K562 (cell line): ENCODE measurements around the gene FAM174B. TPM values are rescaled to one million over a fixed set of nuclear protein-coding genes. Genes with fewer than 3 reads are reported as not detected.

Experiments used
- ATAC-seq: fragments of 200-7000 bp; cut with Tn5 transposase; 3 replicates; pipeline ENCODE4 v1.9.1; 2020; ENCODE audit warnings: moderate library complexity
- BruUV-seq: library from RNA; stranded (reverse); fragments of 400-500 nt; replicated peaks from 2 replicates; lab custom pipeline; 2021; lab: Mats Ljungman, UMichigan
- CTCF ChIA-PET: fragments of 300-600 bp; formaldehyde crosslinking; extraction: SDS; loops from one replicate; lab custom pipeline; 2021; ENCODE audit warnings: low intra/inter-chr PET ratio; lab: Yijun Ruan, JAX
- POLR2A ChIA-PET: fragments of 300-600, 350-650 bp; sonication (Branson Sonifier 250); formaldehyde crosslinking; extraction: SDS; loops from one replicate; lab custom pipeline; 2021; ENCODE audit warnings: antibody characterized with exemption, inconsistent platforms; lab: Yijun Ruan, JAX
- DNase-seq, 4 experiments: peaks; one replicate each; pipeline versions ENCODE4 v3.0.0 to v3.0.0-alpha.2; 2011 to 2018; ENCODE audit warnings: low spot score in 3 of 4, mixed read lengths in 3 of 4; ENCODE audit errors: extremely low read depth in 1 of 4
- FAIRE-seq: peaks from 2 replicates; lab custom pipeline; 2011; peaks lifted over from hg19 to GRCh38; lab: Jason Lieb, UNC
- H2AFZ ChIP-seq: 2 replicates; pipeline ENCODE4 v1.6.0; 2011; ENCODE audit warnings: low read depth, low read length, control low read depth, inconsistent platforms
- H3K27ac ChIP-seq: fragments of 200-600 bp; 3 replicates; pipeline ENCODE4 v1.8.0; 2011; ENCODE audit warnings: low read depth, mild to moderate bottlenecking, control low read depth, inconsistent platforms, low read length, moderate library complexity, mixed read lengths; ENCODE audit errors: extremely low read depth
- H3K27me3 ChIP-seq, 2 experiments: fragments of 300-600 bp in 1 of 2; 2 replicates in 1 of 2; 3 replicates in 1 of 2; pipeline versions ENCODE4 v1.6.0 to v1.8.0; 2011; ENCODE audit warnings: inconsistent platforms in 2 of 2, low read length in 2 of 2, mild to moderate bottlenecking in 1 of 2, mixed read lengths in 1 of 2, moderate library complexity in 1 of 2; ENCODE audit not compliant: control insufficient read depth in 2 of 2, insufficient read depth in 2 of 2
- H3K36me3 ChIP-seq: fragments of 300-600 bp; 3 replicates; pipeline ENCODE4 v1.8.0; 2011; ENCODE audit warnings: mild to moderate bottlenecking, low read length, inconsistent platforms; ENCODE audit not compliant: control insufficient read depth, insufficient read depth
- H3K4me1 ChIP-seq, 2 experiments: fragments of 200-600 bp in 1 of 2; replicated peaks in 1 of 2; 2 replicates in 1 of 2; 3 replicates in 1 of 2; pipeline versions ENCODE4 v1.5.1 to v1.8.0; 2011; ENCODE audit warnings: inconsistent platforms in 2 of 2, low read length in 2 of 2, mild to moderate bottlenecking in 1 of 2, mixed read lengths in 1 of 2, moderate library complexity in 1 of 2; ENCODE audit not compliant: control insufficient read depth in 2 of 2, insufficient read depth in 2 of 2
- H3K4me2 ChIP-seq: 2 replicates; pipeline ENCODE4 v1.6.1; 2011; ENCODE audit warnings: low read length, control low read depth, inconsistent platforms, mixed read lengths; ENCODE audit not compliant: insufficient read depth
- H3K4me3 ChIP-seq: fragments of 200-600 bp; sonication (generic), shearing (Covaris generic); 2 replicates; pipeline ENCODE4 v1.5.1; 2016; ENCODE audit warnings: control low read depth, inconsistent platforms
- H3K79me2 ChIP-seq: fragments of 200-600 bp; 3 replicates; pipeline ENCODE4 v1.8.0; 2011; ENCODE audit warnings: low read length, inconsistent platforms; ENCODE audit not compliant: control insufficient read depth, insufficient read depth
- H3K9ac ChIP-seq, 2 experiments: 2 replicates each; pipeline versions ENCODE4 v1.6.0 to v1.6.1; 2011; ENCODE audit warnings: low read depth in 2 of 2, low read length in 2 of 2, control low read depth in 1 of 2, inconsistent platforms in 1 of 2, mild to moderate bottlenecking in 1 of 2, mixed read lengths in 1 of 2; ENCODE audit not compliant: insufficient read depth in 1 of 2
- H3K9me1 ChIP-seq: one replicate; pipeline ENCODE4 v1.6.0; 2011; ENCODE audit warnings: inconsistent platforms, mild to moderate bottlenecking, low read length, moderate library complexity; ENCODE audit not compliant: control insufficient read depth, insufficient read depth
- H3K9me3 ChIP-seq: replicated peaks from 2 replicates; pipeline ENCODE4 v1.5.1; 2011; ENCODE audit warnings: low read depth, low read length, inconsistent platforms; ENCODE audit not compliant: control insufficient read depth, insufficient read depth
- H4K20me1 ChIP-seq: replicated peaks from 2 replicates; pipeline ENCODE4 v1.6.1; 2011; ENCODE audit warnings: low read length, inconsistent platforms, mixed read lengths; ENCODE audit not compliant: control insufficient read depth, insufficient read depth
- BDP1 ChIP-seq: IDR thresholded peaks from 3 replicates; pipeline ENCODE4 v1.6.1; 2011; ENCODE audit not compliant: insufficient read length, insufficient read depth
- NR1H2 ChIP-seq: sonication (generic); formaldehyde crosslinking; IDR thresholded peaks from 2 replicates; pipeline ENCODE4 v1.4.0; 2020; ENCODE audit warnings: mild to moderate bottlenecking, missing genetic modification reagents
- SETDB1 ChIP-seq: IDR thresholded peaks from one replicate; pipeline ENCODE4 v1.6.1; 2012; ENCODE audit warnings: low read length, control low read depth, inconsistent platforms
- SREBF1 ChIP-seq: fragments of 150-350 bp; IDR thresholded peaks from 2 replicates; pipeline ENCODE4 v1.6.1; 2014; ENCODE audit warnings: antibody characterized with exemption, low read depth, low read length, borderline replicate concordance
- SUPT5H ChIP-seq: fragments of 450-650 bp; IDR thresholded peaks from 2 replicates; pipeline ENCODE4 v1.6.1; 2016
- ZNF253 ChIP-seq: fragments of 250-450 bp; sonication (Bioruptor Pico); conservative IDR thresholded peaks from 2 replicates; pipeline ENCODE4 v1.6.1; 2021; ENCODE audit warnings: mild to moderate bottlenecking
- ZNF785 ChIP-seq: fragments of 250-450 bp; sonication (Bioruptor Pico); IDR thresholded peaks from 2 replicates; pipeline ENCODE4 v1.4.0; 2020; ENCODE audit warnings: mild to moderate bottlenecking
- WGBS: fragments of 100-300 bp; shearing (Covaris generic); methylation state at CpG from one replicate; pipeline ENCODE4 v1.1.6; 2016; ENCODE audit warnings: low coverage, mixed read lengths; ENCODE audit not compliant: insufficient coverage; ENCODE audit errors: missing lambda C conversion rate; 5-methylcytosine and 5-hydroxymethylcytosine counted together
- in situ Hi-C: fragments of 300-500 bp; cut with MboI; formaldehyde crosslinking; loops from 4 replicates; pipeline ENCODE4 v1.15.0; 2018; ENCODE audit warnings: inconsistent platforms, mixed read lengths
- intact Hi-C: fragments of 100-400 bp; cut with micrococcal nuclease; formaldehyde crosslinking; loops from 2 replicates; pipeline ENCODE4 v1.14.2; 2022
- polyA plus RNA-seq, 8 experiments: library from polyadenylated mRNA; depleted of rRNA in 4 of 8; stranded (reverse) in 5 of 8; unstranded in 3 of 8; fragments of >200 nt; fragmentation: Nextera tagmentation in 2 of 8; fragmentation: Illumina TruSeq in 1 of 8; extraction: Ambion mirVana in 2 of 8; extraction: Trizol in 1 of 8; gene quantifications; 2 replicates each; pipeline versions ENCODE4 v1.2.1 to v1.2.3, GENCODE V29; 2011 to 2014; ENCODE audit warnings: inconsistent platforms in 1 of 8, missing spikeins in 1 of 8
- total RNA-seq, 7 experiments: library from RNA; depleted of rRNA in 6 of 7; stranded (reverse); fragments of >200 nt in 6 of 7; fragmentation: Illumina TruSeq in 2 of 7; extraction: Trizol in 2 of 7; gene quantifications; 2 replicates each; pipeline versions ENCODE4 v1.2.1 to v1.2.3, GENCODE V29; 2011 to 2021; ENCODE audit warnings: low replicate concordance in 1 of 7

The FAM174B gene
- total and polyA plus RNA-seq, 9 of the 15 experiments (the other 6 are each of a cell fraction or from before 2014, with no cell fraction given) = 0.39 to 2.7 (median 1.9) TPM; not detected in 1

DNA sequence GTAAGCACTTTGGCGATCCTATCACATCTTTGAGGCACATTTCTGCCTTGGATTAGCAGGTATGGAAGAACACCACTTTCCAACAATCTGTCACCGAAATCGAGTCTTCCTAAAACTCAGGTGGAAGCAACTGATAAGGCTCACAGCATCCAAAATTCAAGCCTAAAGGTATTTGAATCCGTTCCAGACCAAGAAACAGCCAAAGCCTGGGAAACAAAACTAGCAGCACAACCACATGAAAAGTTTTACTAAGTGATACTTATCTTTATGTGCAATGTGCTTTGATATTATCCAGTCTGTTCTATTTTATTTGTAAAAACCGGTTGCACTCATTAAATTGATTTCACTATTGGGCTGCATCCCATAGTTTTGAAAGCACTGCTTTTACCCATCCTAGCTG is 40.5 kb upstream of the FAM174B start:
- in situ Hi-C loops = no loop called here
- Histone ChIP-seq H4K20me1 (no peaks in the 10 kb centered on the region), H2AFZ (no peak overlapping the region), H3K27me3 (peaks cover 3 to 7% of the 10 kb centered on the region in 2 experiments; a peak in 3 of 5 replicates), H3K4me2 (no peak overlapping the region), H3K4me1 (no peaks in the 10 kb centered on the region), H3K27ac (no peak overlapping the region), H3K79me2 (no peaks in the 10 kb centered on the region), H3K9me3 (no peaks in the 10 kb centered on the region), H3K36me3 (no peaks in the 10 kb centered on the region), H3K9me1 (no peaks in the 10 kb centered on the region), H3K4me3 (no peak overlapping the region), H3K9ac (no peak overlapping the region)
- ChIA-PET CTCF (no interaction called here), POLR2A (interaction anchor here (0.7 kb wide), 1 partner anchor 319 kb away, joined by 4 read pairs; no protein-coding TSS in a partner anchor)
- ATAC-seq (no peak), DNase-seq (no peak), FAIRE-seq (no peak)
- no TSS peak for BruUV-seq
- intact Hi-C loops = no loop called here
- 0% methylated on average over 5 of the region's 5 CpGs for WGBS
- TF ChIP-seq ZNF253 (CRISPR knock-in tag) = no peak
- TF ChIP-seq NR1H2 (CRISPR knock-in tag) = no peak
- TF ChIP-seq SREBF1 = no peak
- no peak for TF ChIP-seq SUPT5H
- TF ChIP-seq, all 486 proteins: peak for 0

DNA sequence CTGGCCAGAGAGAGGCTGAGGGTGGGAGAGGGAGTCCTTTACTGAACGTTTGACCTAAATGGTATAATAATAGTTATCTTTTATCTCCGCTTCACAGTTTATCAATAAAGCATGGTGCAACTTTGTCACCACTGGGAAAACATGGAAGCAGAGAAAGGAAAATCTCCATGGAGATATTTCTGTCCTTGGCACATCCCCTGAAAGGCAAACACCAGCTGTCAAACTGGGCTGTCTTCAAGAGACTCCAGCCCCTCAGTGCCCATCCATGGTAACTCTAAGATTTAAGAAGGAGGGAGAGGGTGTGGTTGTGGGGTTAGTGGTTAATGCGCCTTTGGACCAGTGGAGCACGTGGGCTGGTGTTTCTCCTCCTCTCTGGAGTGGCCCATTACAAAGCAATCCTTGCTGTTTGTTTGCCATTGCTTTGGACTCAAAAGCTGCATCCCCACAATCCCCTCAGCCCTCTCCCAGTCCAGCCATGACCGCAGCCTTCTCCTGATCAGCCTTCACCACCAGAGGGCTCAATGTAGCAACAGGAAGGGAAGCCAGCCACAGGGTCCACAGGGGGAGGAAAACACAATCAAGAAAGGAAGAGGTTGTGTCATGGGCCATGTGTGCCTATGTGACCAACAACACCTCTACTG is 38.2 kb upstream of the FAM174B start:
- peak; percentile 24 to 63 (median 46) for DNase-seq
- peak; percentile 86 for FAIRE-seq
- intact Hi-C loops (loop anchor here (2.0 kb wide), 1 partner anchor 21 kb away; no protein-coding TSS in a partner anchor), in situ Hi-C loops (no loop called here)
- Histone ChIP-seq H3K9ac (no peak overlapping the region), H3K9me1 (no peaks in the 10 kb centered on the region), H3K36me3 (no peaks in the 10 kb centered on the region), H2AFZ (no peak overlapping the region), H3K9me3 (no peaks in the 10 kb centered on the region), H3K4me1 (no peaks in the 10 kb centered on the region), H4K20me1 (no peaks in the 10 kb centered on the region), H3K27me3 (peaks cover 3 to 7% of the 10 kb centered on the region in 2 experiments; a peak in 3 of 5 replicates), H3K4me2 (no peak overlapping the region), H3K79me2 (no peaks in the 10 kb centered on the region), H3K4me3 (no peak overlapping the region), H3K27ac (no peak overlapping the region)
- peak; percentile 98 for ATAC-seq
- no TSS peak for BruUV-seq
- ChIA-PET POLR2A (interaction anchor here (0.7 kb wide), 1 partner anchor 18 kb away, joined by 3 read pairs; no protein-coding TSS in a partner anchor), CTCF (interaction anchor here (0.6 kb wide), 1 partner anchor 21 kb away, joined by 3 read pairs; no protein-coding TSS in a partner anchor)
- WGBS = 0% methylated on average over 5 of the region's 5 CpGs
- no peak for TF ChIP-seq ZNF785
- TF ChIP-seq SETDB1 = no peak
- TF ChIP-seq BDP1 = no peak
